ENCODE measurements around the gene MBP. TPM values are rescaled to one million over a fixed set of nuclear protein-coding genes. Genes with fewer than 3 reads are reported as not detected.
A peak's percentile ranks its signal among the peaks of the same experiment; 100 is the strongest.

The MBP gene
- total and polyA plus RNA-seq, 10 of the 15 experiments (the other 5 are each of a cell fraction or from before 2014, with no cell fraction given): 12.2 to 67.8 (median 42.1) TPM

DNA sequence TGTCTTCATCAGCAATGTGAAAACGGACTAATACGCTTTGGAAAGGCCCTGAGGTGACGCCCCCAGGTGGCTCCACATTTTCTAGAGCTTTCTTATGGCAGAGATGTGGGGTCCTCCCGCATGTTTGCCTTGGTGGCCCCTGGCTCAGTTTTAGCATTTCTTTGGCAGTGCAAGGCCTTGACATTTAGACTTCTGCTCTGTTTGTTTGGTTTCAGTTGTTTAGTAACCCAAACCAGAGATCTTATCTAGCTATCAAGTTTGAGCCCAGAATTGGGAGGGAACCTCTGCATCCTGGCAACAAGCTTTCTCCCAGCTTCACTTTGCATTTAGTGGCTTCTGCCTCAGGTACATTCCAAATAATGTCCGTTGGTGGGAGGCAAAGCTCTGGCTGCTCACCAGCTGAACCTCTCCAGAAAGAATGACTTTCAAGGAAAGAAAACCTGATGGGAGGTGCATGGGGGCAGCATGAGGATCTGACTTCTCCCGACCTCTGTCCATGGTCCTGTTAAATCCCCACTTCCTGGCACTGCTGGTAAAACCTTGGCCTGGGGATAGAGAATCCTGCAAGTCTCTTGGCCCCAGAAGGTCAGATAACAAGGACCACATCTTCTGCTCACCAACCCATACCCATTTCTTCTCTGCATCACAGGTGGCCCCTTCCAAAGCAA lies 12.0 kb upstream of the MBP start:
- in situ Hi-C loops (cut with MboI): no loop called here
- Histone ChIP-seq H2AFZ (ENCODE audit: control insufficient read depth, low read depth, low read length) (no peak overlapping the region), H3K27me3 (replicated peaks in 1 of 2; ENCODE audit: control insufficient read depth in 2 of 2, insufficient read depth in 2 of 2, low read length in 1 of 2) (no peaks in the 10 kb centered on the region), H3K9me3 (replicated peaks; ENCODE audit: control insufficient read depth, insufficient read depth, low read length) (peaks cover 13% of the 10 kb centered on the region; the same call in 2 of the 3 replicates), H3K79me2 (ENCODE audit: control insufficient read depth, insufficient read depth, low read length) (no peaks in the 10 kb centered on the region), H3K27ac (ENCODE audit: control insufficient read depth, insufficient read depth) (no peak overlapping the region), H3K4me1 (ENCODE audit: control insufficient read depth, insufficient read depth, low read length) (peaks cover 8% of the 10 kb centered on the region), H3K36me3 (ENCODE audit: control insufficient read depth in 2 of 2, insufficient read depth in 2 of 2, low read length in 1 of 2) (no peaks in the 10 kb centered on the region), H4K20me1 (ENCODE audit: control insufficient read depth, insufficient read depth) (no peaks in the 10 kb centered on the region), H3K9ac (ENCODE audit: control insufficient read depth, insufficient read depth, low read length) (no peak overlapping the region), H3K4me2 (ENCODE audit: control insufficient read depth, insufficient read depth) (no peak overlapping the region), H3K4me3 (no peak overlapping the region)
- intact Hi-C loops (cut with micrococcal nuclease; ENCODE audit: unreplicated experiment): no loop called here
- SMC1A ChIA-PET (ENCODE audit: uncharacterized antibody, unreplicated experiment): interaction anchor here (0.7 to 1.4 kb wide), 4 partner anchors 13 to 67 kb away, joined by 3 read pairs; no protein-coding TSS in a partner anchor
- POLR2A ChIA-PET: no interaction called here
- RAD21 ChIA-PET (ENCODE audit: unreplicated experiment): no interaction called here
- no TSS peak for BruUV-seq (replicated peaks)
- TF ChIP-seq, protein P1, sequence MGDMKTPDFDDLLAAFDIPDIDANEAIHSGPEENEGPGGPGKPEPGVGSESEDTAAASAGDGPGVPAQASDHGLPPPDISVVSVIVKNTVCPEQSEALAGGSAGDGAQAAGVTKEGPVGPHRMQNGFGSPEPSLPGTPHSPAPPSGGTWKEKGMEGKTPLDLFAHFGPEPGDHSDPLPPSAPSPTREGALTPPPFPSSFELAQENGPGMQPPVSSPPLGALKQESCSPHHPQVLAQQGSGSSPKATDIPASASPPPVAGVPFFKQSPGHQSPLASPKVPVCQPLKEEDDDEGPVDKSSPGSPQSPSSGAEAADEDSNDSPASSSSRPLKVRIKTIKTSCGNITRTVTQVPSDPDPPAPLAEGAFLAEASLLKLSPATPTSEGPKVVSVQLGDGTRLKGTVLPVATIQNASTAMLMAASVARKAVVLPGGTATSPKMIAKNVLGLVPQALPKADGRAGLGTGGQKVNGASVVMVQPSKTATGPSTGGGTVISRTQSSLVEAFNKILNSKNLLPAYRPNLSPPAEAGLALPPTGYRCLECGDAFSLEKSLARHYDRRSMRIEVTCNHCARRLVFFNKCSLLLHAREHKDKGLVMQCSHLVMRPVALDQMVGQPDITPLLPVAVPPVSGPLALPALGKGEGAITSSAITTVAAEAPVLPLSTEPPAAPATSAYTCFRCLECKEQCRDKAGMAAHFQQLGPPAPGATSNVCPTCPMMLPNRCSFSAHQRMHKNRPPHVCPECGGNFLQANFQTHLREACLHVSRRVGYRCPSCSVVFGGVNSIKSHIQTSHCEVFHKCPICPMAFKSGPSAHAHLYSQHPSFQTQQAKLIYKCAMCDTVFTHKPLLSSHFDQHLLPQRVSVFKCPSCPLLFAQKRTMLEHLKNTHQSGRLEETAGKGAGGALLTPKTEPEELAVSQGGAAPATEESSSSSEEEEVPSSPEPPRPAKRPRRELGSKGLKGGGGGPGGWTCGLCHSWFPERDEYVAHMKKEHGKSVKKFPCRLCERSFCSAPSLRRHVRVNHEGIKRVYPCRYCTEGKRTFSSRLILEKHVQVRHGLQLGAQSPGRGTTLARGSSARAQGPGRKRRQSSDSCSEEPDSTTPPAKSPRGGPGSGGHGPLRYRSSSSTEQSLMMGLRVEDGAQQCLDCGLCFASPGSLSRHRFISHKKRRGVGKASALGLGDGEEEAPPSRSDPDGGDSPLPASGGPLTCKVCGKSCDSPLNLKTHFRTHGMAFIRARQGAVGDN (IDR thresholded peaks at IDR 0.05): no peak
- TF ChIP-seq, protein P2, sequence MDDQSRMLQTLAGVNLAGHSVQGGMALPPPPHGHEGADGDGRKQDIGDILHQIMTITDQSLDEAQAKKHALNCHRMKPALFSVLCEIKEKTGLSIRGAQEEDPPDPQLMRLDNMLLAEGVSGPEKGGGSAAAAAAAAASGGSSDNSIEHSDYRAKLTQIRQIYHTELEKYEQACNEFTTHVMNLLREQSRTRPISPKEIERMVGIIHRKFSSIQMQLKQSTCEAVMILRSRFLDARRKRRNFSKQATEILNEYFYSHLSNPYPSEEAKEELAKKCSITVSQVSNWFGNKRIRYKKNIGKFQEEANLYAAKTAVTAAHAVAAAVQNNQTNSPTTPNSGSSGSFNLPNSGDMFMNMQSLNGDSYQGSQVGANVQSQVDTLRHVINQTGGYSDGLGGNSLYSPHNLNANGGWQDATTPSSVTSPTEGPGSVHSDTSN (IDR thresholded peaks at IDR 0.05; ENCODE audit: insufficient replicate concordance, low read depth, low read length): no peak
- TF ChIP-seq, protein P3, sequence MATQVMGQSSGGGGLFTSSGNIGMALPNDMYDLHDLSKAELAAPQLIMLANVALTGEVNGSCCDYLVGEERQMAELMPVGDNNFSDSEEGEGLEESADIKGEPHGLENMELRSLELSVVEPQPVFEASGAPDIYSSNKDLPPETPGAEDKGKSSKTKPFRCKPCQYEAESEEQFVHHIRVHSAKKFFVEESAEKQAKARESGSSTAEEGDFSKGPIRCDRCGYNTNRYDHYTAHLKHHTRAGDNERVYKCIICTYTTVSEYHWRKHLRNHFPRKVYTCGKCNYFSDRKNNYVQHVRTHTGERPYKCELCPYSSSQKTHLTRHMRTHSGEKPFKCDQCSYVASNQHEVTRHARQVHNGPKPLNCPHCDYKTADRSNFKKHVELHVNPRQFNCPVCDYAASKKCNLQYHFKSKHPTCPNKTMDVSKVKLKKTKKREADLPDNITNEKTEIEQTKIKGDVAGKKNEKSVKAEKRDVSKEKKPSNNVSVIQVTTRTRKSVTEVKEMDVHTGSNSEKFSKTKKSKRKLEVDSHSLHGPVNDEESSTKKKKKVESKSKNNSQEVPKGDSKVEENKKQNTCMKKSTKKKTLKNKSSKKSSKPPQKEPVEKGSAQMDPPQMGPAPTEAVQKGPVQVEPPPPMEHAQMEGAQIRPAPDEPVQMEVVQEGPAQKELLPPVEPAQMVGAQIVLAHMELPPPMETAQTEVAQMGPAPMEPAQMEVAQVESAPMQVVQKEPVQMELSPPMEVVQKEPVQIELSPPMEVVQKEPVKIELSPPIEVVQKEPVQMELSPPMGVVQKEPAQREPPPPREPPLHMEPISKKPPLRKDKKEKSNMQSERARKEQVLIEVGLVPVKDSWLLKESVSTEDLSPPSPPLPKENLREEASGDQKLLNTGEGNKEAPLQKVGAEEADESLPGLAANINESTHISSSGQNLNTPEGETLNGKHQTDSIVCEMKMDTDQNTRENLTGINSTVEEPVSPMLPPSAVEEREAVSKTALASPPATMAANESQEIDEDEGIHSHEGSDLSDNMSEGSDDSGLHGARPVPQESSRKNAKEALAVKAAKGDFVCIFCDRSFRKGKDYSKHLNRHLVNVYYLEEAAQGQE (IDR thresholded peaks at IDR 0.05; ENCODE audit: low read depth, low read length): peak; percentile 73
- DNase-seq (ENCODE audit: low read depth, low spot score): no peak
- CTCF ChIA-PET: interaction anchor here (1.1 to 1.6 kb wide), 2 partner anchors 11 to 144 kb away, joined by 3 to 4 read pairs; no protein-coding TSS in a partner anchor
- no peak for FAIRE-seq
- WGBS (ENCODE audit: insufficient coverage, insufficient replicate concordance, low lambda C conversion rate, missing lambda C conversion rate): 26% methylated on average over 6 of the region's 6 CpGs
- no peak for ATAC-seq

Data from GM12878 (cell line).